IMR-90 (cell line): ENCODE results near the gene CCDC30. TPM values are rescaled to one million over a fixed set of nuclear protein-coding genes. Genes with fewer than 3 reads are reported as not detected.

ENCODE experiments used
- ATAC-seq: fragments of 200-7000 bp; cut with Tn5 transposase; 2 replicates; pipeline ENCODE4 v1.9.1; 2020; ENCODE audit warnings: low read depth, mild to moderate bottlenecking, moderate library complexity
- BruUV-seq: library from RNA; stranded (reverse); fragments of 400-500 nt; replicated peaks from 2 replicates; lab custom pipeline; 2021; lab: Mats Ljungman, UMichigan
- CTCF ChIA-PET: fragments of 300-600 bp; formaldehyde crosslinking; extraction: SDS; loops from one replicate; lab custom pipeline; 2021; ENCODE audit warnings: antibody characterized with exemption; lab: Yijun Ruan, JAX
- POLR2A ChIA-PET: fragments of 300-600 bp; sonication (Branson Sonifier 250); formaldehyde crosslinking; loops from one replicate; lab custom pipeline; 2022; ENCODE audit warnings: antibody characterized with exemption; ENCODE audit not compliant: unreplicated experiment; lab: Charles Lee
- DNase-seq: peaks from one replicate; pipeline ENCODE4 v3.0.0; 2013
- H2AFZ ChIP-seq: replicated peaks from 2 replicates; pipeline ENCODE3; 2013; ENCODE audit warnings: low read length, mild to moderate bottlenecking; ENCODE audit not compliant: poor library complexity
- H2AK5ac ChIP-seq: 2 replicates; pipeline ENCODE4 v1.6.1; 2013; ENCODE audit warnings: low read depth, low read length, inconsistent platforms
- H2AK9ac ChIP-seq: replicated peaks from 2 replicates; pipeline ENCODE3; 2013; ENCODE audit warnings: mild to moderate bottlenecking, low read depth, low read length, moderate library complexity; ENCODE audit not compliant: poor library complexity
- H2BK120ac ChIP-seq: 2 replicates; pipeline ENCODE4 v1.6.1; 2013; ENCODE audit warnings: low read depth, low read length, inconsistent platforms
- H2BK15ac ChIP-seq: 3 replicates; pipeline ENCODE4 v1.6.1; 2013; ENCODE audit warnings: low read depth, low read length, inconsistent platforms
- H2BK20ac ChIP-seq: 2 replicates; pipeline ENCODE4 v1.6.1; 2013; ENCODE audit warnings: low read depth, mild to moderate bottlenecking, inconsistent platforms, low read length, moderate library complexity
- H2BK5ac ChIP-seq: 2 replicates; pipeline ENCODE4 v1.6.1; 2013; ENCODE audit warnings: mild to moderate bottlenecking, low read depth, low read length, inconsistent platforms; ENCODE audit not compliant: poor library complexity, severe bottlenecking
- H3K14ac ChIP-seq: replicated peaks from 2 replicates; pipeline ENCODE4 v1.6.1; 2013; ENCODE audit warnings: low read depth, low read length, inconsistent platforms
- H3K18ac ChIP-seq: 2 replicates; pipeline ENCODE4 v1.6.1; 2013; ENCODE audit warnings: low read depth, low read length, control low read depth
- H3K23ac ChIP-seq: 2 replicates; pipeline ENCODE4 v1.6.1; 2013; ENCODE audit warnings: low read depth, low read length, inconsistent platforms
- H3K27ac ChIP-seq: 2 replicates; pipeline ENCODE4 v1.5.1; 2013; ENCODE audit warnings: mild to moderate bottlenecking, control low read depth, low read length; ENCODE audit not compliant: insufficient read depth
- H3K27me3 ChIP-seq: 2 replicates; pipeline ENCODE4 v1.6.1; 2013; ENCODE audit warnings: low read length; ENCODE audit not compliant: control insufficient read depth, insufficient read depth
- H3K36me3 ChIP-seq: 2 replicates; pipeline ENCODE4 v1.6.1; 2013; ENCODE audit warnings: low read length, mixed read lengths; ENCODE audit not compliant: control insufficient read depth, insufficient read depth
- H3K4ac ChIP-seq: 2 replicates; pipeline ENCODE4 v1.6.1; 2013; ENCODE audit warnings: low read depth, low read length, inconsistent platforms
- H3K4me1 ChIP-seq: 2 replicates; pipeline ENCODE4 v1.6.1; 2013; ENCODE audit warnings: low read length, mixed read lengths; ENCODE audit not compliant: control insufficient read depth, insufficient read depth
- H3K4me2 ChIP-seq: 2 replicates; pipeline ENCODE4 v1.6.1; 2013; ENCODE audit warnings: low read depth, mild to moderate bottlenecking, control low read depth, low read length, moderate library complexity
- H3K4me3 ChIP-seq: 2 replicates; pipeline ENCODE4 v1.5.1; 2013; ENCODE audit warnings: low read depth, mild to moderate bottlenecking, control low read depth, low read length, moderate library complexity; ENCODE audit not compliant: insufficient read depth
- H3K56ac ChIP-seq: 2 replicates; pipeline ENCODE4 v1.6.1; 2013; ENCODE audit warnings: low read length, inconsistent platforms; ENCODE audit not compliant: insufficient read depth; ENCODE audit errors: extremely low read depth
- H3K79me1 ChIP-seq, 2 experiments: 2 replicates each; pipeline ENCODE4 v1.6.1; 2013; ENCODE audit warnings: low read length in 2 of 2, inconsistent platforms in 1 of 2, low read depth in 1 of 2
- H3K9ac ChIP-seq: 2 replicates; pipeline ENCODE4 v1.6.1; 2013; ENCODE audit warnings: low read depth, low read length, control low read depth
- H3K9me1 ChIP-seq: 2 replicates; pipeline ENCODE4 v1.6.1; 2013; ENCODE audit warnings: low read length, inconsistent platforms; ENCODE audit not compliant: insufficient read depth
- H3K9me3 ChIP-seq: 2 replicates; pipeline ENCODE4 v1.6.1; 2013; ENCODE audit warnings: low read length; ENCODE audit not compliant: control insufficient read depth, insufficient read depth
- H4K20me1 ChIP-seq: 2 replicates; pipeline ENCODE4 v1.6.1; 2013; ENCODE audit warnings: low read length, inconsistent platforms; ENCODE audit not compliant: insufficient read depth
- H4K5ac ChIP-seq: 2 replicates; pipeline ENCODE4 v1.6.1; 2013; ENCODE audit warnings: mild to moderate bottlenecking, low read depth, low read length, control low read depth
- H4K8ac ChIP-seq, 2 experiments: 2 replicates each; pipeline ENCODE4 v1.6.1; 2013; ENCODE audit warnings: low read depth in 2 of 2, low read length in 2 of 2, control low read depth in 1 of 2, inconsistent platforms in 1 of 2
- H4K91ac ChIP-seq: 2 replicates; pipeline ENCODE4 v1.6.1; 2013; ENCODE audit warnings: low read depth, low read length, inconsistent platforms; ENCODE audit not compliant: insufficient read depth
- BHLHE40 ChIP-seq: fragments of 150-350 bp; IDR thresholded peaks from 2 replicates; pipeline ENCODE4 v1.6.1; 2016; ENCODE audit warnings: mild to moderate bottlenecking, low read depth, low read length
- CEBPB ChIP-seq: IDR thresholded peaks from 2 replicates; pipeline ENCODE4 v1.6.1; 2012; ENCODE audit warnings: low read depth, low read length, improper control_type of control experiment
- CHD1 ChIP-seq: IDR thresholded peaks from 2 replicates; pipeline ENCODE4 v1.6.1; 2012; ENCODE audit warnings: low read depth, low read length, improper control_type of control experiment
- FOS ChIP-seq: fragments of 150-350 bp; IDR thresholded peaks from 2 replicates; pipeline ENCODE4 v1.6.1; 2016; ENCODE audit warnings: low read depth, low read length
- MAFK ChIP-seq: IDR thresholded peaks from 2 replicates; pipeline ENCODE4 v1.6.1; 2012; ENCODE audit warnings: low read depth, low read length, improper control_type of control experiment
- MAZ ChIP-seq: IDR thresholded peaks from 2 replicates; pipeline ENCODE4 v1.6.1; 2012; ENCODE audit warnings: low read depth, mild to moderate bottlenecking, low read length, improper control_type of control experiment, moderate library complexity, borderline replicate concordance
- MXI1 ChIP-seq: IDR thresholded peaks from 2 replicates; pipeline ENCODE4 v1.6.1; 2012; ENCODE audit warnings: low read depth, mild to moderate bottlenecking, low read length, moderate library complexity, borderline replicate concordance
- NFE2L2 ChIP-seq: fragments of 150-350 bp; IDR thresholded peaks from 2 replicates; pipeline ENCODE4 v1.6.1; 2016; ENCODE audit warnings: low read depth, mild to moderate bottlenecking, low read length
- POLR2A ChIP-seq: IDR thresholded peaks from 2 replicates; pipeline ENCODE4 v1.6.1; 2012; ENCODE audit warnings: mild to moderate bottlenecking, low read depth, low read length
- RAD21 ChIP-seq: IDR thresholded peaks from 2 replicates; pipeline ENCODE4 v1.6.1; 2012; ENCODE audit warnings: low read length, improper control_type of control experiment
- RCOR1 ChIP-seq: IDR thresholded peaks from 2 replicates; pipeline ENCODE4 v1.6.1; 2012; ENCODE audit warnings: mild to moderate bottlenecking, low read length, improper control_type of control experiment; ENCODE audit not compliant: insufficient replicate concordance
- RFX5 ChIP-seq: IDR thresholded peaks from 2 replicates; pipeline ENCODE4 v1.8.0; 2012; ENCODE audit warnings: low read depth, mild to moderate bottlenecking, low read length, moderate library complexity
- WGBS, 2 experiments: methylation state at CpG; one replicate each; pipeline versions ENCODE4 v1.1.5 to v1.1.7; 2013; ENCODE audit warnings: missing lambda C conversion rate in 2 of 2; ENCODE audit not compliant: insufficient read length in 1 of 2; ENCODE audit errors: extremely low coverage in 2 of 2; 5-methylcytosine and 5-hydroxymethylcytosine counted together
- dilution Hi-C: fragments of 300-500 bp; cut with HindIII; formaldehyde crosslinking; loops from one replicate; pipeline ENCODE4 v1.14.3; 2018; ENCODE audit warnings: low sequenced_read_pairs; ENCODE audit not compliant: unreplicated experiment
- in situ Hi-C: fragments of 300-500 bp; cut with MboI; formaldehyde crosslinking; loops from 3 replicates; pipeline ENCODE4 v1.14.3; 2019; ENCODE audit warnings: low sequenced_read_pairs, inconsistent platforms, mixed read lengths
- intact Hi-C: fragments of 100-400 bp; cut with micrococcal nuclease; formaldehyde crosslinking; loops from 2 replicates; pipeline ENCODE4 v1.10.0; 2022
- polyA plus RNA-seq, 3 experiments: library from polyadenylated mRNA; depleted of rRNA; stranded (reverse); fragments of >200 nt; gene quantifications; 2 replicates each; pipeline ENCODE4 v1.2.3, GENCODE V29; 2012; ENCODE audit warnings: low replicate concordance in 1 of 3
- total RNA-seq: library from RNA; depleted of rRNA; stranded (reverse); fragments of >200 nt; gene quantifications from 2 replicates; pipeline ENCODE4 v1.2.3, GENCODE V29; 2012
- TF ChIP-seq, protein P1 (sequence below): fragments of 150-350 bp; IDR thresholded peaks from 2 replicates; pipeline ENCODE4 v1.6.1; 2016; ENCODE audit warnings: low read depth, mild to moderate bottlenecking, low read length, moderate library complexity, borderline replicate concordance

The CCDC30 gene
- total and polyA plus RNA-seq, 2 of the 4 experiments (the other 2 are of a cell fraction) = 0.14 to 0.18 TPM

DNA sequence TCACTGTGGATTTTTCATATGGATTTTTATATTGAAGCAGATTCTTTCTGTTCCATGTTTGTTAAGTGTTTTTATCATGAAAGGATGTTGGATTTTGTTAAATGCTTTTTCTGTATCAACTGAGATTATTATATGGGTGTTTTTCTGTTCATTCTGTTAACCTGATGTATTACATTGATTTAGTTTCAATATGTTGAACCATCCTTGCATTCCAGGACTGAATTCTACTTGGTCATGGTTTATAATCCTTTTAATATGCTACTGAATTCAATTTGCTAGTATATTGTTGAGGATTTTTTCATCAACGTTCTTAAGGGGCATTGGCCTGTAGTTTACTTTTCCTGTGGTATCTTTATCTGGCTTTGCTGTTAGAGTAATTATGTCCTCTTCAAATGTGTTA lies 55.8 kb downstream of the CCDC30 start:
- H3K79me1 ChIP-seq = no peaks in the 10 kb centered on the region
- no TSS peak for BruUV-seq
- no peak overlapping the region for H3K4me3 ChIP-seq
- no peaks in the 10 kb centered on the region for H3K9me1 ChIP-seq
- no peak overlapping the region for H3K14ac ChIP-seq
- ChIA-PET POLR2A (no interaction called here), CTCF (no interaction called here)
- H3K56ac ChIP-seq = no peak overlapping the region
- H2AK5ac ChIP-seq = no peak overlapping the region
- dilution Hi-C loops (no loop called here), in situ Hi-C loops (no loop called here), intact Hi-C loops (no loop called here)
- no peak overlapping the region for H2AK9ac ChIP-seq
- H2BK120ac ChIP-seq = no peak overlapping the region
- no peak overlapping the region for H3K4ac ChIP-seq
- H3K27me3 ChIP-seq = no peaks in the 10 kb centered on the region
- no peaks in the 10 kb centered on the region for H3K4me1 ChIP-seq
- no peak overlapping the region for H2BK20ac ChIP-seq
- H3K27ac ChIP-seq = no peak overlapping the region
- H4K5ac ChIP-seq = no peak overlapping the region
- TF ChIP-seq, protein P1, sequence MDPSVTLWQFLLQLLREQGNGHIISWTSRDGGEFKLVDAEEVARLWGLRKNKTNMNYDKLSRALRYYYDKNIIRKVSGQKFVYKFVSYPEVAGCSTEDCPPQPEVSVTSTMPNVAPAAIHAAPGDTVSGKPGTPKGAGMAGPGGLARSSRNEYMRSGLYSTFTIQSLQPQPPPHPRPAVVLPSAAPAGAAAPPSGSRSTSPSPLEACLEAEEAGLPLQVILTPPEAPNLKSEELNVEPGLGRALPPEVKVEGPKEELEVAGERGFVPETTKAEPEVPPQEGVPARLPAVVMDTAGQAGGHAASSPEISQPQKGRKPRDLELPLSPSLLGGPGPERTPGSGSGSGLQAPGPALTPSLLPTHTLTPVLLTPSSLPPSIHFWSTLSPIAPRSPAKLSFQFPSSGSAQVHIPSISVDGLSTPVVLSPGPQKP = no peak
- no peak for TF ChIP-seq CHD1
- no peak for TF ChIP-seq BHLHE40
- TF ChIP-seq MXI1 = no peak
- TF ChIP-seq RFX5 = no peak
- TF ChIP-seq CEBPB = no peak
- no peak for TF ChIP-seq MAFK
- no peak for TF ChIP-seq FOS
- no peak for TF ChIP-seq NFE2L2
- TF ChIP-seq RAD21 = no peak
- TF ChIP-seq MAZ = no peak
- TF ChIP-seq POLR2A = no peak
- TF ChIP-seq RCOR1 = no peak
- no peak overlapping the region for H4K8ac ChIP-seq
- H2BK5ac ChIP-seq = no peak overlapping the region
- no peak for ATAC-seq
- no peaks in the 10 kb centered on the region for H3K36me3 ChIP-seq
- 0 out of 2 replicates have a peak, but pooled peaks cover 1% of the 10 kb centered on the region for H3K9me3 ChIP-seq
- no peak overlapping the region for H3K18ac ChIP-seq
- no peak overlapping the region for H2AFZ ChIP-seq
- no peak overlapping the region for H3K9ac ChIP-seq
- no peak overlapping the region for H4K91ac ChIP-seq
- H2BK15ac ChIP-seq = no peak overlapping the region
- no peak overlapping the region for H3K23ac ChIP-seq
- no peaks in the 10 kb centered on the region for H4K20me1 ChIP-seq
- DNase-seq = no peak
- WGBS, 2 experiments = no CpG with 5 or more reads among the region's 1 CpG
- no peak overlapping the region for H3K4me2 ChIP-seq
